ENCODE measurements around the gene POLR1G. TPM values are rescaled to one million over a fixed set of nuclear protein-coding genes. Genes with fewer than 3 reads are reported as not detected.

Gene POLR1G
- total RNA-seq, 1 experiment from 2014 or later, result 43.4 TPM

GRCh38 chr19:45437328-45437727 lies 30.9 kb downstream of the POLR1G start:
- no peak overlapping the region; a peak in 1 of 7 replicates for H3K27ac Mint-ChIP-seq
- H3K4me1 Mint-ChIP-seq, result peaks cover 12 to 13% of the 10 kb centered on the region in 2 experiments
- TF ChIP-seq CTCF (conservative IDR thresholded peaks at IDR 0.05), result no peak
- no peak overlapping the region for H2AFZ ChIP-seq (ENCODE audit: low read length)
- H2BK120ac ChIP-seq (ENCODE audit: low read depth, low read length, poor library complexity, severe bottlenecking), result no peak overlapping the region
- H3K23ac ChIP-seq (ENCODE audit: insufficient read length, low read depth, low read length), result no peak overlapping the region
- H2BK12ac ChIP-seq (ENCODE audit: insufficient read length, low read depth, low read length), result no peak overlapping the region
- H3K23me2 ChIP-seq (ENCODE audit: insufficient read length, low read depth, low read length, poor library complexity, severe bottlenecking), result no peaks in the 10 kb centered on the region
- H3K9me3 Mint-ChIP-seq, result peaks cover 0 to 4% of the 10 kb centered on the region in 2 experiments; a peak in 2 of 5 replicates
- no peaks in the 10 kb centered on the region for H4K20me1 ChIP-seq (ENCODE audit: control insufficient read depth, insufficient read depth, insufficient read length)
- no peak overlapping the region for H3K4ac ChIP-seq (ENCODE audit: low read depth, low read length)
- H2AK5ac ChIP-seq (ENCODE audit: insufficient read length, low read length), result no peak overlapping the region
- no peaks in the 10 kb centered on the region for H3K9me3 ChIP-seq (ENCODE audit: control insufficient read depth, low read depth, low read length)
- H3K79me1 ChIP-seq (ENCODE audit: insufficient read depth, low read depth, low read length, poor library complexity, severe bottlenecking), result no peaks in the 10 kb centered on the region
- H3T11ph ChIP-seq (ENCODE audit: low read length), result no peak overlapping the region
- no peak overlapping the region for H3K4me2 ChIP-seq (ENCODE audit: insufficient read depth, insufficient read length, low read length)
- H4K8ac ChIP-seq (replicated peaks; ENCODE audit: insufficient read length, low read depth, low read length), result no peak overlapping the region
- DNase-seq, result no peak
- peaks cover 2% of the 10 kb centered on the region; the same call in 1 of the 2 replicates for H3K4me1 ChIP-seq (ENCODE audit: insufficient read depth, low read length)
- H3K27me3 ChIP-seq (ENCODE audit: insufficient read depth, low read length), result no peaks in the 10 kb centered on the region
- H2BK15ac ChIP-seq (ENCODE audit: low read depth, low read length), result no peak overlapping the region
- H2BK20ac ChIP-seq (ENCODE audit: low read depth, low read length, poor library complexity, severe bottlenecking), result no peak overlapping the region
- H3K79me2 ChIP-seq (ENCODE audit: insufficient read depth, low read length), result no peaks in the 10 kb centered on the region
- H4K5ac ChIP-seq (ENCODE audit: insufficient read length, low read depth, low read length), result no peak overlapping the region
- no peak overlapping the region for H4K91ac ChIP-seq (ENCODE audit: insufficient read length, low read depth, low read length)
- H3K9ac ChIP-seq (ENCODE audit: extremely low read depth, insufficient read length, low read length), result no peak overlapping the region
- no peak overlapping the region for H3K56ac ChIP-seq (ENCODE audit: insufficient read length, low read depth, low read length)
- H3K36me3 Mint-ChIP-seq (ENCODE audit: insufficient read depth in 1 of 3, low read depth in 3 of 3), result no peaks in the 10 kb centered on the region
- no peak overlapping the region for H2BK5ac ChIP-seq (ENCODE audit: insufficient read length, low read length)
- H3K4me3 Mint-ChIP-seq, result no peak overlapping the region; a peak in 1 of 5 replicates
- no peak overlapping the region for H3K14ac ChIP-seq (ENCODE audit: insufficient read depth, low read length)
- no peak overlapping the region for H3K27ac ChIP-seq (ENCODE audit: insufficient read length, low read depth, low read length)
- no peak overlapping the region for H3K18ac ChIP-seq (ENCODE audit: insufficient read length, low read depth, low read length)
- H3K27me3 Mint-ChIP-seq (ENCODE audit: low read depth), result peaks cover 1% of the 10 kb centered on the region; the same call in 1 of the 2 replicates
- no CpG with 5 or more reads among the region's 3 CpGs for WGBS (ENCODE audit: extremely low coverage, insufficient read length, low lambda C conversion rate)
